HG03565 (cell line): ENCODE data around the gene P2RX2.

Experiments
- ATAC-seq: cut with Tn5 transposase; IDR thresholded peaks from one replicate; pipeline ENCODE4 v1.9.1; 2021; ENCODE audit warnings: mild to moderate bottlenecking, moderate library complexity; ENCODE audit not compliant: unreplicated experiment

P2RX2 gene

GRCh38 chr12:132618683-132619043 is at the start of gene P2RX2:
Gene P2RX2 (plus strand): TSS chr12:132618776. CDS start chr12:132618817, 41 bp downstream.
- ATAC-seq, result no peak

- ATAC-seq, result no peak
Measured at GRCh38 chr12:132568826-132569480, 49.6 kb upstream of the P2RX2 start.

GRCh38 chr12:132569856-132570480 is 48.6 kb upstream of the P2RX2 start:
- no peak for ATAC-seq

DNA sequence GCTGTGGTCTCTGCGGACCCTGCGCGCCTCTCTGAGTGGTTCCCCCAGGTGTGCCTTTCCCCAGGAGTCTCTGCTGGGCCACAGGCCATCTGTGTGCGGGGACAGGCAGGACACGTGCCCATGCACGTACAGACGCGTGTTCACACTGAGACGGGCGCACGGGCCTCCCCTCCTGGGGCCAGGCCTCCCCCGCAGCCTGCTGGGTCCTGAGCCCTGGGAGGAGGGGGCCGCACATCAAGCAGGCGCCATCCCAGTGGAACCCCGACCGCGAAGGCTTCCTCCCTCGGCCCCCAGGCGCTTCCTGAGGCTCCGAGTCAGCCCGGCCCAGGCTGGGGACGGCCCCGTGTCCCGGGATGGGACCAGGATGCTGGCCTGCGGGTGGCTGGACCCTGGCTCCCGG is 47.9 kb upstream of the P2RX2 start:
- ATAC-seq, result no peak

GRCh38 chr12:132571051-132571450 is 47.5 kb upstream of the P2RX2 start:
- no peak for ATAC-seq

GRCh38 chr12:132571598-132571997 is 47.0 kb upstream of the P2RX2 start:
- ATAC-seq, result no peak

GRCh38 chr12:132572106-132572505 is 46.5 kb upstream of the P2RX2 start:
- ATAC-seq, result no peak

DNA sequence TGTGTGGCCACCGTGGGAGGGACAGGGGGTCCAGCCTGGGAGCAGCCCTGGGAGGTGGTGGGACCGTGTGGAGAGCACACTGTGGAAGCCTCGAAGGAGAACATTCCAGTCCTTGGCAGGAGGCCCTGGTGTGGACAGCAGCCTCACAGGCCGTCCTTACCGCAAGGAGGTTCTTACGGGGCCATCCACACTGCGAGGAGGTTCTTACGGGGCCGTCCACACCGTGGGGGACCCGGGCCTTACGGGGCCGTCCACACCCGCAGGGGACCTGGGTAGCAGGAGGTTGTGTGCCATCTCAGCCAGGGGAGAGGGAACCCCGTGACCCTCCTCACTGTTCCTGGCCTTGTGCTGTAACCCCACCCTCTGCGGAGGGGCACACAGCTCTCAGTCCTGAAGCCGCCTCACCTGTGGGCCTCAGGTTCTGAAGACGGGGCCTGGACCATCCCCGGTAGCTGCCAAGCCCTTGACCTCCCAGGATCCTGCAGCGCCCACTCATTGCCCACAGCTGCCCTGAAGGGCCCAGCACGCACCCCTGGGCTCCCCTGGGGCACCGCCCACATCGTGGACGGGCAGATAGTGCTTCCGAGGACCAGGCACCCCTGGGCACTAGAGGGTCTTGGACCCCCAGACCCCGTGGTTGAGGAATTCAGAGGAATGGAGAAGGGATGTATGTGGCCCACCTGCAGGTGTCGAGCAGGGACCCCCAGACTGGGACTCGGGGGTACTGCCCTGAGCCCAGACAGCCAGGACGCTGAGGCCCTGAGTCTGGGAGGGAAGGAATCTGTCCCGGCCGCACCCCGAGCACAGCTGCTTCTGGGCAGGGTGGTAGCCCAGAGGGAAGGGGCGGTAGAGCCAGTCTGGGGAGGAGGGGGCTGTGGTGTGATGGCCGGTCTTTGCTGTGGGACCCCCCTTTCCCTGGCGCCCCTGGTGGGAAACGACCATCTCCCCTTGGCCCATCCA is 45.5 kb upstream of the P2RX2 start:
- ATAC-seq, result no peak

GRCh38 chr12:132574271-132574996 is 44.1 kb upstream of the P2RX2 start:
- no peak for ATAC-seq

- no peak for ATAC-seq
Measured at GRCh38 chr12:132575661-132576060, 42.9 kb upstream of the P2RX2 start.

GRCh38 chr12:132576701-132577100 is 41.9 kb upstream of the P2RX2 start:
- no peak for ATAC-seq

DNA sequence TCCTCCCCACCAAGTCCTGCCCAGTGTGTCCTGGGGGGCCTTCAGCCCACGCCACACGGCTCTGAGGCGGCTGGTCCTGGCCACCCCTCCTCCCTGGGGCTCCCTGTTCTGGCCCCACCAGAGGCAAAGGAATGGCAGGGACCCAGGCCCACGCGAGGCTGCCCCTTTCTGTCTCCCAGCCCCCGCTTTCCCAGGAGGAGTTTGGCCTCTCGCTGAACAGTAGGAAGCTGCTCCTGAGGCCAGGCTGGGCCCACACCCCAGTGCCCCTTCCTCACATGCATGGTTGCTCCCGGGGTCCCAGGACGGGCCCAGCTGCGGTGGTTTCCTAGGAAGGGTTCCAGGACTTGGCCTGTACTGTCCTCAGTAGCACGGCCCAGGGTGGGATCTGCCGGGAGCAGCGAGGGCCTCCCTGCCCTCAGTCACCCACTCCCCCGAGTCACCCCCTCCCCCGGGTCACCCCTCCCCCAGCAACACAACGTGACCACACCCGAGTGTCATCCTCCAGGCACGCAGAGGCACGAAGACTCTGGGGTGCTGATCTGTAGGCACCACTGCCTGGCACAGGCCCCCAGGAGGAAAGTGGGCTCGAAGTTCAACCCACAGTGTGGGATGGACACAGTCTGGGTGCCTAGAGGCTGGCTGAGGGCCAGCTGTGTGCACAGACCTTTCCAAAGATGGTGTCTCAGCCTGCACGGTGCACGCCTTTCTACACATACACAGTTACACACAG is 41.2 kb upstream of the P2RX2 start:
- ATAC-seq, result no peak

- no peak for ATAC-seq
Measured at GRCh38 chr12:132578118-132578517, 40.5 kb upstream of the P2RX2 start.

GRCh38 chr12:132578826-132579225 is 39.8 kb upstream of the P2RX2 start:
- no peak for ATAC-seq

DNA sequence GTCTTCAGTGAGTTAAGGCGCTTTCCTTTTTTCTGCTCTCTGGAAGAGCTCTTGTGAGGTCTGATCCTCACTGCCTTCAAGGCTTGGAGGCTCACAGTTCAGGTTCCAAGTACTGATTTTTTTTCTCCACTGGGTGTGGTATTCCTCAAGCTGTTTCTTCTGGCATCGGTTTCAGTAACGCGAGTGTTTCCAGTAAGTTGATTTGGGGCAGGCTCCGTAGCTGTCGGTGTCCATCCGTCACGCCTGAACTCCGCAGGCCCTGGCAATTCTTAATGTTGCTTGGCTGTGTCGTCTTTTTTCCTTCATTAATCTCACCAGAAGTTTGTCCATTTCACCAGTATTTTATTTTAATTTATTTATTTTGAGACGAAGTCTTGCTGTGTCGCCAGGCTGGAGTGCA is 38.8 kb upstream of the P2RX2 start:
- ATAC-seq, result no peak

- no peak for ATAC-seq
Measured at GRCh38 chr12:132580701-132581292, 37.8 kb upstream of the P2RX2 start.

DNA sequence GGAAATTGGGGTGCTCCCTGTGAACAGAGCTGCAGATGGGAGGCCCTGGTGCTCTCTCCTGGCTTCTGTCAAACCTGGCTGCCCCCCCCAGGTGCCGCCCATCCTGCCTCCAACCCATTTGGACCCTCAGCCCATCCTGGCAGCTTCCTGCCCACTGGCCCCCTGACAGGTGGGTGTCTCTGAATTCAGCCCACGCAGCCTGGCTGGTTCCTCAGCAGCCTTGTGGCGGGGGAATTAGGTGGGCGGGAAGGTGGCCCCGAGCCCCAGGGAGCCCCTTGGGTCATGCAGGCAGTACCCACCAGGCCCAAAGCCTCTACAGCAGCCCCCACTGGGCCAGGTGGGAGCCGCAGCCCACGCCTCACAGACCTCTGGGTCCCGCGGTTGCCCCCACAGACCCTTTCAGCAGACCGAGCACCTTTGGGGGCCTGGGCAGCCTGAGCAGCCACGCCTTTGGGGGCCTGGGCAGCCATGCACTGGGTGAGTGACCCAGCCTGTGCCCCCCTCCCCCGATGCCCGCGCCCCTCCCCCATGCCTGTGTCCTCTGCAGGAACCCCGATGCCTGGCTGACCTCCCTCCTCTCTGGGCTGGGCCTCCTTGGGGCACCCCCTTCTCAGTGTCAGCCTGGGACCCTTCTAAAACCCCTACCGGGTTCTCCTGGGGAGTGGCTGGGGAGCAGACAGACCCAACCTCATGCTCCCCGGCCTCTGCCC is 37.1 kb upstream of the P2RX2 start:
- ATAC-seq, result no peak

- no peak for ATAC-seq
Measured at GRCh38 chr12:132582058-132582420, 36.5 kb upstream of the P2RX2 start.

- no peak for ATAC-seq
Measured at GRCh38 chr12:132582582-132583410, 35.8 kb upstream of the P2RX2 start.
